ENCODE data around the gene NRIP3. TPM values are rescaled to one million over a fixed set of nuclear protein-coding genes. Genes with fewer than 3 reads are reported as not detected.

Gene NRIP3
- total RNA-seq, 2 experiments from 2014 or later: not detected

DNA sequence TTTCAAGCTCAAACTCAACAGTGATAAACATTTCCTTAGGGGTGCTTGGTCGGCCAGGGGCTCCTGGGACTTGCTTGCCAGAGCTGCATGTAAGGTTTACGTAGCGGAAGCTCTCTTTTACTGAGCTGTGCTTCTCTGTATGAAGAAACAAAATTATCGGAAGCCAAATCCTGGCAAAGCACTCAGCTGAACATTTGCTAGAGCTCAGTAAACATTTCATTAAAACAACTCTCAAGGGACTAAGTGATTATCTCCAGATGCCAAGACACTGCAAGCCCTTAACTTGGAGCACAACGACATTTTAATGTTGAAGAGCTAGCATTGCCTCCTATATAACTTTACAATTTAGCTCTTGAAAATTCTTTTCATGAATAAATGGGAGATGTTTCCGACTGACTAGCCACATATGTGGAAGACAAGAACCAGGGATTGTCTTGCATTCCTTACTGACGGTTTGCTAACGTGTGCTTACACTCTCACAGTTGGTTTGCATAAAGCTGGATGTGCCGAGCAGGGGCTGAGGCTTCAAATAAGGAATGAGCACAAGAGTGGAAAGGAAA lies 44.2 kb upstream of the NRIP3 start:
- Histone ChIP-seq H4K20me1 (ENCODE audit: insufficient read depth, low read length) (no peaks in the 10 kb centered on the region), H3K9me3 (ENCODE audit: low read length) (no peaks in the 10 kb centered on the region), H3K4me2 (ENCODE audit: low read length) (no peak overlapping the region), H3K9me2 (ENCODE audit: insufficient read depth, low read length) (no peaks in the 10 kb centered on the region), H3K79me2 (ENCODE audit: insufficient read depth, low read depth, low read length) (no peaks in the 10 kb centered on the region), H3K27ac (ENCODE audit: low read depth, low read length, poor library complexity, severe bottlenecking) (no peak overlapping the region), H3K36me3 (ENCODE audit: insufficient read depth, low read length) (no peaks in the 10 kb centered on the region), H3K4me3 (ENCODE audit: low read depth, low read length, poor library complexity, severe bottlenecking) (no peak overlapping the region), H3K4me1 (ENCODE audit: insufficient read depth, low read length, poor library complexity, severe bottlenecking) (no peaks in the 10 kb centered on the region), H2AFZ (ENCODE audit: low read length) (no peak overlapping the region)
- intact Hi-C loops (cut with micrococcal nuclease; ENCODE audit: unreplicated experiment): no loop called here
- TF ChIP-seq CTCF (conservative IDR thresholded peaks at IDR 0.05; ENCODE audit: low read length) (no peak), EZH2phosphoT487 (IDR thresholded peaks at IDR 0.05; ENCODE audit: borderline replicate concordance, low read depth, low read length) (no peak)
- DNase-seq (ENCODE audit: low spot score): no peak
- no TSS peak for BruUV-seq (replicated peaks)
- CTCF ChIA-PET (ENCODE audit: unreplicated experiment): interaction anchor here (1.2 kb wide), 1 partner anchor 45 kb away, joined by 3 read pairs; no protein-coding TSS in a partner anchor
- POLR2A ChIA-PET: interaction anchor here (0.7 to 1.4 kb wide), 2 partner anchors 29 to 877 kb away, joined by 3 read pairs; no protein-coding TSS in a partner anchor

GRCh38 chr11:9046481-9046880 lies 42.7 kb upstream of the NRIP3 start:
- H3K4me3 ChIP-seq (ENCODE audit: low read depth, low read length, poor library complexity, severe bottlenecking): no peak overlapping the region
- no peaks in the 10 kb centered on the region for H3K36me3 ChIP-seq (ENCODE audit: insufficient read depth, low read length)
- no peak for TF ChIP-seq EZH2phosphoT487 (IDR thresholded peaks at IDR 0.05; ENCODE audit: borderline replicate concordance, low read depth, low read length)
- TF ChIP-seq CTCF (conservative IDR thresholded peaks at IDR 0.05; ENCODE audit: low read length): no peak
- DNase-seq (ENCODE audit: low spot score): no peak
- no peaks in the 10 kb centered on the region for H3K79me2 ChIP-seq (ENCODE audit: insufficient read depth, low read depth, low read length)
- CTCF ChIA-PET (ENCODE audit: unreplicated experiment): no interaction called here
- H3K9me3 ChIP-seq (ENCODE audit: low read length): no peaks in the 10 kb centered on the region
- H3K27ac ChIP-seq (ENCODE audit: low read depth, low read length, poor library complexity, severe bottlenecking): no peak overlapping the region
- BruUV-seq (replicated peaks): no TSS peak
- no peaks in the 10 kb centered on the region for H3K4me1 ChIP-seq (ENCODE audit: insufficient read depth, low read length, poor library complexity, severe bottlenecking)
- H2AFZ ChIP-seq (ENCODE audit: low read length): no peak overlapping the region
- H3K9me2 ChIP-seq (ENCODE audit: insufficient read depth, low read length): no peaks in the 10 kb centered on the region
- POLR2A ChIA-PET: no interaction called here
- intact Hi-C loops (cut with micrococcal nuclease; ENCODE audit: unreplicated experiment): no loop called here
- H4K20me1 ChIP-seq (ENCODE audit: insufficient read depth, low read length): no peaks in the 10 kb centered on the region
- H3K4me2 ChIP-seq (ENCODE audit: low read length): no peak overlapping the region

GRCh38 chr11:9042488-9042887 lies 38.7 kb upstream of the NRIP3 start:
- Histone ChIP-seq H3K4me1 (ENCODE audit: insufficient read depth, low read length, poor library complexity, severe bottlenecking) (no peaks in the 10 kb centered on the region), H3K4me2 (ENCODE audit: low read length) (no peak overlapping the region), H3K36me3 (ENCODE audit: insufficient read depth, low read length) (no peaks in the 10 kb centered on the region), H4K20me1 (ENCODE audit: insufficient read depth, low read length) (no peaks in the 10 kb centered on the region), H3K27ac (ENCODE audit: low read depth, low read length, poor library complexity, severe bottlenecking) (no peak overlapping the region), H3K9me3 (ENCODE audit: low read length) (no peaks in the 10 kb centered on the region), H3K9me2 (ENCODE audit: insufficient read depth, low read length) (no peaks in the 10 kb centered on the region), H3K4me3 (ENCODE audit: low read depth, low read length, poor library complexity, severe bottlenecking) (no peak overlapping the region), H3K79me2 (ENCODE audit: insufficient read depth, low read depth, low read length) (no peaks in the 10 kb centered on the region), H2AFZ (ENCODE audit: low read length) (no peak overlapping the region)
- DNase-seq (ENCODE audit: low spot score): no peak
- POLR2A ChIA-PET: no interaction called here
- TF ChIP-seq CTCF (conservative IDR thresholded peaks at IDR 0.05; ENCODE audit: low read length): no peak
- no peak for TF ChIP-seq EZH2phosphoT487 (IDR thresholded peaks at IDR 0.05; ENCODE audit: borderline replicate concordance, low read depth, low read length)
- no TSS peak for BruUV-seq (replicated peaks)
- CTCF ChIA-PET (ENCODE audit: unreplicated experiment): no interaction called here
- intact Hi-C loops (cut with micrococcal nuclease; ENCODE audit: unreplicated experiment): no loop called here
